Smooth muscle cell (in vitro differentiated cells): ENCODE measurements around the gene ARHGAP45. TPM values are rescaled to one million over a fixed set of nuclear protein-coding genes. Genes with fewer than 3 reads are reported as not detected.

ENCODE experiments used
- DNase-seq: peaks from one replicate; lab custom pipeline; 2025; ENCODE audit not compliant: unreplicated experiment; lab: John Stamatoyannopoulos, UW
- H2AFZ ChIP-seq: fragments of 200-600 bp; sonication (generic); 2 replicates; pipeline ENCODE4 v1.6.0; 2016; ENCODE audit warnings: antibody characterized with exemption, low read depth, mild to moderate bottlenecking
- H3F3A ChIP-seq: fragments of 200-600 bp; sonication (generic); 2 replicates; pipeline ENCODE4 v1.6.0; 2017; ENCODE audit warnings: antibody characterized with exemption, low read depth
- H3K27ac ChIP-seq: fragments of 200-600 bp; sonication (generic); 2 replicates; pipeline ENCODE4 v1.5.1; 2016; ENCODE audit warnings: low read depth, mild to moderate bottlenecking
- H3K27me3 ChIP-seq: fragments of 200-600 bp; sonication (generic); 2 replicates; pipeline ENCODE4 v1.6.1; 2016; ENCODE audit warnings: low read depth, mild to moderate bottlenecking
- H3K36me3 ChIP-seq: fragments of 200-600 bp; sonication (generic); 2 replicates; pipeline ENCODE4 v1.5.1; 2016; ENCODE audit warnings: low read depth
- H3K4me1 ChIP-seq: fragments of 200-600 bp; sonication (generic); 2 replicates; pipeline ENCODE4 v1.5.1; 2016; ENCODE audit warnings: low read depth
- H3K4me2 ChIP-seq: fragments of 200-600 bp; sonication (generic); 2 replicates; pipeline ENCODE4 v1.6.0; 2016; ENCODE audit warnings: mild to moderate bottlenecking
- H3K4me3 ChIP-seq: fragments of 200-600 bp; sonication (generic); 2 replicates; pipeline ENCODE4 v1.5.1; 2016; ENCODE audit warnings: mild to moderate bottlenecking
- H3K79me2 ChIP-seq: fragments of 200-600 bp; sonication (generic); 2 replicates; pipeline ENCODE4 v1.6.0; 2016; ENCODE audit warnings: low read depth, mild to moderate bottlenecking
- H3K9ac ChIP-seq: fragments of 200-600 bp; sonication (generic); 2 replicates; pipeline ENCODE4 v1.6.0; 2016; ENCODE audit warnings: low read depth
- H3K9me3 ChIP-seq: fragments of 200-600 bp; sonication (generic); replicated peaks from 2 replicates; pipeline ENCODE4 v1.5.1; 2016; ENCODE audit warnings: low read depth
- H4K20me1 ChIP-seq: fragments of 200-600 bp; sonication (generic); 2 replicates; pipeline ENCODE4 v1.6.0; 2016; ENCODE audit warnings: low read depth
- CTCF ChIP-seq: fragments of 200-600 bp; sonication (generic); IDR thresholded peaks from 2 replicates; pipeline ENCODE4 v1.5.1; 2017; ENCODE audit warnings: borderline replicate concordance, mild to moderate bottlenecking, antibody characterized with exemption; ENCODE audit not compliant: insufficient read depth, poor library complexity, severe bottlenecking
- WGBS: methylation state at CpG from one replicate; pipeline ENCODE4 v1.1.7; 2016; ENCODE audit warnings: low lambda C conversion rate; 5-methylcytosine and 5-hydroxymethylcytosine counted together
- polyA plus RNA-seq: library from polyadenylated mRNA; unstranded; fragments of >200 nt; fragmentation: Nextera tagmentation; extraction: Ambion mirVana; gene quantifications from 2 replicates; pipeline ENCODE4 v1.2.1, GENCODE V29; 2016
- total RNA-seq: library from RNA; depleted of rRNA; stranded (reverse); fragments of >200 nt; gene quantifications from 2 replicates; pipeline ENCODE4 v1.2.3, GENCODE V29; 2014

Gene ARHGAP45
- total and polyA plus RNA-seq, 2 experiments from 2014 or later, result 4.4 to 8.0 TPM

DNA sequence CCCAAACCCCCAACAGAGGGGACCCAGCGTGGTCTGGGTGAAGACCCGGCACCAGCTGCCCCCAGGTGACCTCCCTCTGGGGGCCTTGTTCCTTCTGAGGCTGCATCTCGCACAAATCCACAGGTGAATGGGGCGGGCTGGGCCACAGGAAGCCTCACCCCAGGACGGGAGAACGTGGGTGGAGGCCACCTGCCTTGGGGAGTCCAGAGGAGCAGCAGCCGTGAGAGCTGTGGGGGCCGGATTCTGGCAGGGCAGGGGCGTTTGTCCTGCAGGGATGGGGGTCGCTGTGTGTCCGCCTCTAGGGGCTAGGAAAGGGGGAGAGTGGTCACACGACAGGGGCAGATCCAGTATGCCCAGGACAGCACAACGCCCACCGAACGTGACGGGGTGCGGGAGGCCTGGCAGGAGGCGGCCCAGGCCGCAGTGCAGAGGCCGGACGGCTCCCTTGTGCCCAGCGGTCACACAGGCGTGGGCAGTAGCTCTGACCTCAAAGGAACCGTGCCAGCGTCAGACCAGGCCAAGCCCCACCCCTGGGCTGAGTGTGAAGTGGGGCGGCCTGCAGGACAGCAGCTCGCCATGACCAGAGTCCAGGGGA is 21.5 kb downstream of the ARHGAP45 start:
- H4K20me1 ChIP-seq, result peaks cover 16% of the 10 kb centered on the region
- H3K4me2 ChIP-seq, result no peak overlapping the region
- peaks cover 15% of the 10 kb centered on the region for H3K79me2 ChIP-seq
- H2AFZ ChIP-seq, result no peak overlapping the region
- H3K27ac ChIP-seq, result no peak overlapping the region
- H3K4me1 ChIP-seq, result no peaks in the 10 kb centered on the region
- H3K9me3 ChIP-seq, result no peaks in the 10 kb centered on the region
- no peak overlapping the region for H3K9ac ChIP-seq
- WGBS, result 97% methylated on average over 26 of the region's 27 CpGs
- no peak for TF ChIP-seq CTCF
- no peaks in the 10 kb centered on the region for H3K36me3 ChIP-seq
- H3K4me3 ChIP-seq, result no peak overlapping the region
- no peaks in the 10 kb centered on the region for H3K27me3 ChIP-seq
- DNase-seq, result no peak
- H3F3A ChIP-seq, result no peaks in the 10 kb centered on the region

- no peak overlapping the region for H3K27ac ChIP-seq
- H3K79me2 ChIP-seq, result peaks cover 22% of the 10 kb centered on the region
- TF ChIP-seq CTCF, result no peak
- no peaks in the 10 kb centered on the region for H3K9me3 ChIP-seq
- peaks cover 5% of the 10 kb centered on the region for H3K4me1 ChIP-seq
- no peak for DNase-seq
- peaks cover 23% of the 10 kb centered on the region for H4K20me1 ChIP-seq
- H3K27me3 ChIP-seq, result no peaks in the 10 kb centered on the region
- H3F3A ChIP-seq, result no peaks in the 10 kb centered on the region
- WGBS, result 98% methylated on average over 32 of the region's 32 CpGs
- H3K4me2 ChIP-seq, result no peak overlapping the region
- H3K9ac ChIP-seq, result no peak overlapping the region
- no peaks in the 10 kb centered on the region for H3K36me3 ChIP-seq
- no peak overlapping the region for H2AFZ ChIP-seq
- H3K4me3 ChIP-seq, result no peak overlapping the region
Observed at GRCh38 chr19:1089126-1089771, 22.3 kb downstream of the ARHGAP45 start.

GRCh38 chr19:1089891-1090290 is 22.9 kb downstream of the ARHGAP45 start:
- H3F3A ChIP-seq, result no peaks in the 10 kb centered on the region
- H3K27ac ChIP-seq, result no peak overlapping the region
- no peak for TF ChIP-seq CTCF
- no peaks in the 10 kb centered on the region for H3K36me3 ChIP-seq
- H3K27me3 ChIP-seq, result no peaks in the 10 kb centered on the region
- no peak overlapping the region for H3K4me2 ChIP-seq
- H4K20me1 ChIP-seq, result peaks cover 29% of the 10 kb centered on the region
- WGBS, result 96% methylated on average over 22 of the region's 22 CpGs
- no peak overlapping the region for H3K9ac ChIP-seq
- H3K9me3 ChIP-seq, result no peaks in the 10 kb centered on the region
- no peak overlapping the region for H3K4me3 ChIP-seq
- H3K79me2 ChIP-seq, result peaks cover 28% of the 10 kb centered on the region
- peaks cover 7% of the 10 kb centered on the region for H3K4me1 ChIP-seq
- H2AFZ ChIP-seq, result no peak overlapping the region
- no peak for DNase-seq
